Measurements from ENCODE around the gene UBE3C.

Gene UBE3C

DNA sequence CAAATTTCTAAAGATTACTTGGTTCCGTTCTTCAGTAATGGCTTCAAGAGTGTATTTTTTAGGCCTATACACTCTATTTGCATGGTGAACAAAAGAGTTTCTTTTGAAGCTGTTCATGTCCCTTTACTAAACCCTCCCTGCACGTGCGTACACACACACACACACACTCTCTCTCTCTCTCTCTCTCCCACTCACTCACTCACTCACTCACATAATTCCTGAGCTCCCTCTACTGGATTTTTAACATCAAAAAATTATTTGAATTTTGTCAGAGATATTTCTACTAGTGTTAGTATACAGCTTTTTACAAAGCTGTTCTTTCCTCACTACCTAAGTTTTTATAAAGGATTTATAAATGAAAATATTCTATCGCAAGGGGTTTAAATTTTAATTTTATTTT, 85.9 kb downstream of the UBE3C start:
- no peak overlapping the region for H3K4me3 ChIP-seq (ENCODE audit: control insufficient read depth, low read depth, low read length)
- TF ChIP-seq, protein P1, sequence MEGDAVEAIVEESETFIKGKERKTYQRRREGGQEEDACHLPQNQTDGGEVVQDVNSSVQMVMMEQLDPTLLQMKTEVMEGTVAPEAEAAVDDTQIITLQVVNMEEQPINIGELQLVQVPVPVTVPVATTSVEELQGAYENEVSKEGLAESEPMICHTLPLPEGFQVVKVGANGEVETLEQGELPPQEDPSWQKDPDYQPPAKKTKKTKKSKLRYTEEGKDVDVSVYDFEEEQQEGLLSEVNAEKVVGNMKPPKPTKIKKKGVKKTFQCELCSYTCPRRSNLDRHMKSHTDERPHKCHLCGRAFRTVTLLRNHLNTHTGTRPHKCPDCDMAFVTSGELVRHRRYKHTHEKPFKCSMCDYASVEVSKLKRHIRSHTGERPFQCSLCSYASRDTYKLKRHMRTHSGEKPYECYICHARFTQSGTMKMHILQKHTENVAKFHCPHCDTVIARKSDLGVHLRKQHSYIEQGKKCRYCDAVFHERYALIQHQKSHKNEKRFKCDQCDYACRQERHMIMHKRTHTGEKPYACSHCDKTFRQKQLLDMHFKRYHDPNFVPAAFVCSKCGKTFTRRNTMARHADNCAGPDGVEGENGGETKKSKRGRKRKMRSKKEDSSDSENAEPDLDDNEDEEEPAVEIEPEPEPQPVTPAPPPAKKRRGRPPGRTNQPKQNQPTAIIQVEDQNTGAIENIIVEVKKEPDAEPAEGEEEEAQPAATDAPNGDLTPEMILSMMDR (conservative IDR thresholded peaks at IDR 0.05; ENCODE audit: control insufficient read depth, insufficient read depth, low read depth, low read length), result peak; percentile 7
- DNase-seq (ENCODE audit: low read depth), result peak; percentile 36

DNA sequence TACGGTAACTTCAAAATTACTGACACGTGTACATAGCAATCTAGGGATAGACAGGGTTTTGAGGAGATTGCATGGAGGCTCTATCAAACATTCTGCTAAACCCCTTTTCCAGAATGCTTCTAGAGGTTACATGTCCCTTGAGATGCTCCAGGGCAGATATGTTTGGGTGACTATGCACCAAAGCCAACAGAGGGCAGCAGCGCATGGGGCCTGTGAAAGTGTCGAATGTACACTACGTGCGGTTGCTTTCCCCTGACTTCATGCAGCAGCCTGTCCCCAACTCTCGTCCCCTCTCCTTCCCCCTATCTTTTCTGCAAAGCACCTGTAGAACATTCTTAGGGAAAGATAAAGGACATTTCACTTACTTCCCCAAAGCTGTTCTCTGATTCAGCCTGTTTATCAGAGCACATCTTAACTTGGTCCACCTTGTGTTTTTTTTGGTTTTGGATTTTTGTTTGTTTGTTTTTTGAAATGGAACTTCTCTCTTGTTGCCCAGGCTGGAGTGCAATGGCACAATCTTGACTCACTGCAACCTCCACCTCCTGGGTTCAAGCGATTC, 90.2 kb downstream of the UBE3C start:
- TF ChIP-seq, protein P1 (conservative IDR thresholded peaks at IDR 0.05; ENCODE audit: control insufficient read depth, insufficient read depth, low read depth, low read length), result peak; percentile 46
- peak; percentile 44 for DNase-seq (ENCODE audit: low read depth)
- H3K4me3 ChIP-seq (ENCODE audit: control insufficient read depth, low read depth, low read length), result no peak overlapping the region

DNA sequence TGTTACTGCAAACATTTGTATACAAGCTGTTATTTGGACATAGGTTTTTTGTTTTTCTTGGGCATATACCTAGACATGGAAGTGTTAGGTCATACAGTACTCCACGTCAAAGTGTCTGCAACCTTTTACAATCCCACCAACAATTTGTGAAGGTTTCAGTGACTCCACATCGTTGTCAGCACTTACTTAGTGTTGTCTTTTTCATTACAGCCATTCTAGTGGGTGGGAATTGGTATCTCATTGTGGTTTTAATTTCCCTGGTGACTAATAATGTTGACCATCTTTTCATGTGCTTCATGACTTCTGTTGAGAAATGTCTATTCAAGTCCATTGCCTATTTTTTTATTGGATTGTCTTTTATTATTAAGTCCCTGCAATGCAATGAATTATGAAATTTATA, 95.0 kb downstream of the UBE3C start:
- TF ChIP-seq, protein P1 (conservative IDR thresholded peaks at IDR 0.05; ENCODE audit: control insufficient read depth, insufficient read depth, low read depth, low read length), result no peak
- H3K4me3 ChIP-seq (ENCODE audit: control insufficient read depth, low read depth, low read length), result no peak overlapping the region
- peak; percentile 88 for DNase-seq (ENCODE audit: low read depth)

DNA sequence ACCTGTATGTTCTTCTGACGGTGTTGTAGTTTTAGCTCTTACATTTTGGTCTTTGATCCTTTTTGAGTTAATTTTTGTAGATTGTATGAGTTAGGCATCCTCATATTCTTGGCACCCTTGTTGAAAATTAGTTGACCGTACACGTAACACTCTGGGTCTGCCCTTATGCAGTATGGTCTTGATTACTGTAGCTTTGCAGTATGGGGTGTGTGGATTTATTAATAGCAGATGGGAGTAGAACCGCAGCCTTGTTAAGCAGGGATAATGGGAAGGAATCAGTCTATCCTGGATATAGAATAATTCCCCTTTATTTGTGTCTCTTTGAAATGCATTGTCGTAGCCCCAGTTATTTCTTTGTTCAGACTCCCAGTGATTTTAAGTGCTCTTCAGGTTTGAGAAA, 95.5 kb downstream of the UBE3C start:
- TF ChIP-seq, protein P1 (conservative IDR thresholded peaks at IDR 0.05; ENCODE audit: control insufficient read depth, insufficient read depth, low read depth, low read length), result no peak
- H3K4me3 ChIP-seq (ENCODE audit: control insufficient read depth, low read depth, low read length), result no peak overlapping the region

DNA sequence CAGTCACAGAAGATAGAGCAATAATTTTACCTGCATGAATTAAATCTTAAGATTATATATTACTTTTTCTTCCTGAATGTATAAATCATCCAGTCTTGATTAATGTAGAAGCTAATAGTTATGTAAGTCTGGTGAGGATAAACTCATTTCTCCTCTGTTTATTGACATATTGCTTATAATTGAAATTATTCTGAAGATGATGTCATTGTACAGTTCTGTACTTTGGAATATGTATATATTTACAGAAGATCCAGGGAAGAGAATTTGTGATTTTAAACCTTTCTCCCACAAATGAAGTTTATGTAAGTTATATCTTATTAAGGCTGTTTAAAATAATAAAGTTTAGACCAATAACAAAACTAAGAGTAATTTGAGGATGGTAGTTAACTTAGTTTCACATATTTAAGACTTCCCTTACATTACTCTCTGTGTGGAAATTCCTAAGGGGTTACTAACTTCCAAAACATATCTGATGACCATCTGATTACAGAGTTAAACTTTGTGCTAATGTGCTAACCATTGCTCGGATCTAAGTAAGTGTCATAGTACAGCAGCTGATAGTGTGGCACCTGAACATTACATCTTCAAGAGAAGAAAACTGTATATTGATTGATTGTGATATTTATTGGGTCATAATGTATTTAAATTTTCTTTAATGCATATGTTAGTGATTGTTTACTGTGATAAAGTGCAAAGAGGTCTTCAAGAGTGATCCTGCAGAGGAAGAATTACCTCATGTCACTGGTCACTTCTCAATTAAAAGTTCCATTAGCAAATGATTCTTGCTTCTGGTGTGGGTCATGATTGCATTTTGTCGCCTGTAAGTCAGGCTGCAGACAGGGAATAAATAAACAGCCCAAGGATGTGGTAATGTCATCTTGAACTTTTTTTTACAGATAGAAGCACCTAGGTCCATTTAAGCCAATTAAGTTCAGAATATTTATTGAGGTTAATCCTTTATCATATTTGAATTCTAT, 96.9 kb downstream of the UBE3C start:
- H3K4me3 ChIP-seq (ENCODE audit: control insufficient read depth, low read depth, low read length), result no peak overlapping the region
- TF ChIP-seq, protein P1 (conservative IDR thresholded peaks at IDR 0.05; ENCODE audit: control insufficient read depth, insufficient read depth, low read depth, low read length), result no peak
- DNase-seq (ENCODE audit: low read depth), result peak; percentile 66

More for the DNA sequence above, 95.5 kb downstream of the UBE3C start:
- peak; percentile 86 for DNase-seq (ENCODE audit: low read depth)

DNA sequence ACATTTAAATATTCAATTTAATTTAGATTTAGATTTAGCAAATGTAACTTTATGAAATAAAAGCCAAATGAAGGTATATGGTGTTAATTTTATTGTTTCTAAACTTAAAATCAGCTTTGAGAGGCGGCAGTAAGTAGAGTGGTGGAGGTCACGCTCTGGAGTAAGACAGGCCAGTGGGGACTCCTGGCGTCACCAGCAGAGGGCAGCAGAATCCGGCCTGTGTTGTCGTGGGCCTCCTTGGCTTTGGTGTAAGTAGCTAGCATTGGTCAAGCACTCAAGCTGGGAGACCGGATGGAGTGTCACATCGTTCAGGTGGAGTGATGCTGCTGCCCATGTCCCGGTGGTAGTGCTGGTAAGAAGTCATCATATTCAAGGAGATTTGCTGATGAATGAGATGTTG, 99.4 kb downstream of the UBE3C start:
- no peak overlapping the region for H3K4me3 ChIP-seq (ENCODE audit: control insufficient read depth, low read depth, low read length)
- TF ChIP-seq, protein P1 (conservative IDR thresholded peaks at IDR 0.05; ENCODE audit: control insufficient read depth, insufficient read depth, low read depth, low read length), result peak; percentile 15
- DNase-seq (ENCODE audit: low read depth), result no peak
